DMS53 (cell line): ENCODE data around the gene PRCC.

Source experiments
- DNase-seq: peaks from one replicate; lab custom pipeline; 2025; lab: John Stamatoyannopoulos, UW

The PRCC gene

DNA sequence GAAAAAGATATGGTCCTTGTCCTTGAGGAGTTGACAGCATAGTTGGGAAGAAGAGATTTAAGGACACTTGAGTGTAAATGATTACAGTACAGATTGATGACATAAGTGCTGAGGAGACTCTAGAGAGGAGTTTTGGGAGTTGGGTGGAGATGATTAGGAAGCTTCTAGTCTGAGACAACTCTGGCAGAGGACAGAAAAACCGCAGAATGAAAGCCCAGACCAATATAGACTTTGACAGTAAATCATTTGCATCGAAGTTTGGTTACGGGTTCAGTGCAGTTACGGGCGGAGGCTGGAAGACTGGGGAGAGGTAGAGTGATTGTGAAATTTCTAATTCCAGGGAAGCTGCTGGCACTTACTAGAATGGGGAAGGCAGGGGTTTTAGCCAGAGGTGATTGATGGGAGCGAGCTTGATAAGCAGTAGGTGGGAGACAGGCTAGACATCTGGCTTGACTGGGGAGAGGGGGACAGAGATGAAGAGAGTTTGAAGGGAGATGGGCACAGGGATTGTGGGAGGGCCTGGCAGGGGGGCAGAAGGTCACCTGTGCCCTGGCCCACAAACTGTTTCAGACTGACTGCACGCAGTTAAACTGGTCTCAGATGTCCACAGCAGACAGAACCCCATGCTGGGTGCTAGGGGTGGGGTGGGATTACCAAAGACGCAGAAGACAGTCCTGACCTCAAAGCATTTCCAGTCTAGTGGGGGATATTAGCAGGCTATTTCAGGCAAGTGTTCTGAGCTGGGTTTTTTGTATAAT lies 29.2 kb downstream of the PRCC start:
- DNase-seq: no peak

DNA sequence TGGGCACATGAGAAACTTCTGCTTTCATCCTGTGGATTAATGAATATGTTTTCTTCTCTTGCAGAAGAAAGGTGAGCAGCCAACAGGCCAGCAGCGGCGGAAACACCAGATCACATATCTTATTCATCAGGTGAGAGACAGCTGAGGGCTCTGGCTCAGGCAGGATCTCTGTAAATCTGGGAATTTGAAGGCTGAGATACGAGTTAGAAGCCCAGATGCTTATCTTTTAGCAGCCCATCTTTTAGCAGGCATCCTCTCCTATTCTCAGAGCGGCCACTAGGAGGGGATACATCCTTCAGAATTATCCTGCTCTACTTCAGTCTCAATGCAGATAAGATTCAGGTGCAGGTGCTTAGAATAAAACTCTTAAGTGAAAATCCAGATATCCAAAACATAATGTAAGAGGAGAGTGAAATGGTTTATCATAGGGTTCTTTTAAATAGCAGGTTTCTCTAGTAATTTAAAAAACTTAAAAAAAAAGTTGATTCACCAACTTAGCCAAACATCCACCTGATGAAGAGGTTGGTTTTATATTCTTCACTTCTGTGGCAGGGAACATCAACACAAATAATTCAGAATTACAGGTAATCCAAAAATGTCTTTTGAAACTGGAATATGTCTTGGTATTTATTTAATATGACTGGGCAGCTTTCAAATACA lies 30.0 kb downstream of the PRCC start:
- DNase-seq: peak; percentile 78

DNA sequence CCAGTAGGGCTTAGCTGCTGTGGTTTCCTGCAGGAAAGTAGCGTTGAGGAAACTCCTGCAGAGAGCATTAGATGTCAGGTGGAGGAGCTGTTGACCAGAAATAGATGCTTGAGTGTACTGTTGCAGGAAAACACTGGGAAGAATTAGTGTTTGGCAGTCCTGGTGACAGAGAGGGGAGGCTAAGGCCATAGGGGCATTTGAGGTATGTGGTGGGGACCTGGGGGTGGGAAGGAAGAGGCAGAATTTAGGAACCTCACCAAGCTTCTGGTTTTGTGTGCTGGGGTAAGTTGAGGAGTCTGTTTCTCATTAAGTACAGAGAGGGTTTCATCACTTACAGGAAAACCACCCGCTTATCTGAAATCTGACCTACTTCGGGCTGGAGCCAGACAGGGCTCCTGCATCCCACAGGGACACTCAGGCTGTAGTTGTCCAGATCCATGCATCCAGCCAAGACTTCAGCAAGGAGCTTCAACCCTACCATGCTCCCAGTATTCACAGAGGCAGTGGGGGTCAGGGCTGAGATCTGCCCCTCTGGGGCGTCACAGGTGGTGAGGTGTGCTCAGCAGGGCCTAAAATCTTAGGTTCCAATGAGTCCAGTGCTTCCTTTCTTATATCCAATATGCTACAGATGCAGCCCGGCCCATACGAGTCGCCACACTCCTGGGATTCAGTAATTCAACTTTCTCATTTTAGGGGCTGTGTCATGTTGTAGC lies 34.2 kb downstream of the PRCC start:
- DNase-seq: peak; percentile 16

DNA sequence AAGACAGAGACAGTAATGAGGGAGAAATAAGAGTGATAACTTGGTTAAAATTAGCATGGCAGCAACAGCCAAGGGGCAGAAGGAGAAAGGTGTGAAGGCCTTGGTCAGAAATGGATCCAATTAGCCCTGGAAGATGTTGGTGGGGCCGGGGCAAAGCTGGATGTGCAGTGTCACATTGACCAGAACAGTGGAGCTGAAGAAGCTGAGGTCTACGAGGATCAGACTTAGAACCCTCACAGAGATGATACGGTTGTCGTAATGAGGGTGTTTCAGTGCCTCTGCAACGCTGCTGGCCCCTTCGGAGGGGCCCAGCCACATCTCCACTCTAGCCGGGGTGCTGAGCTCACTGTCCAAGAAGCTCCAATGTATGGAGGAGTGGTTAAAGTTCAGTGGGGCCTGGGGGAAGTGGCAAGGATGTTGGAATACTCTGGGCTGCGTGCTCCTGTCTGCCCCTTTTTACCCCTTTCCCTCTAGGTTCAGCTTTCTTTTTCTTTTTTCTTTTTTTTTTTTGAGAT lies 35.1 kb downstream of the PRCC start:
- DNase-seq: no peak

DNA sequence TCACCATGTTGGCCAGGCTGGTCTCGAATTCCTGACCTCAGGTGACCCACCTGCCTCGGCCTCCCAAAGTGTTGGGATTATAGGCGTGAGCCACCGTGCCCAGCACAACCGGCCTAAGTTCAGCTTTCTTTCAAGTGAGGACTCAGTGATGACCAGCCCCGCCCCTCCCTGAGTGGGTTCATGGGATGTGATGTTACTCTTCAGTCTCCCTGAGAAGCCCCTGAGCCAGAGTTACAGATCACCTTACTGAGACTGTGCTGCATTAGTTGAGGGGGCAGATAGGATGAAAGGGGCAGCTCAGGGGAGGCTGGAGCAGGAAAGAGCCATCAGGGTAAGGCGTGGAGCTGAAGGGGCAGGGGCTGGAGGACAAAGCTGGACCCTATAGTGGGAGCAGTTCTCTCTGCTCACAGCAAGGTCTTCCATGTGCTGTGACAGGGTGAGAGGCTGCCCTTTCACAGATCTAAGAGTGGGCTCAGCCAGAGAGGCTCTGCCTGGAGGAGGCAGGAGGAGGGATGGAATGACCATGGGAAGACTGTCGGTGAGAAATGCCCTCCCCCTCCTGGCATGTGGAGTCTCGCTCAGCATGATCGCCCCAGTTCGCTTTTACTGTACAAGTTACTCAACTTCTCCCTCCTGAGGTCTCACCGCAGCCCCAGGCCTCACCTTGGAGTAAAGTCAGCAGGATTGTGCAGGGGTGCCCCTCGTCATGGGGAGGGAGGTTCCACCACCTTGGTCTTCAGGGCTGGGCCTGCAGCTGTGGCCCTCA lies 35.9 kb downstream of the PRCC start:
- DNase-seq: no peak

DNA sequence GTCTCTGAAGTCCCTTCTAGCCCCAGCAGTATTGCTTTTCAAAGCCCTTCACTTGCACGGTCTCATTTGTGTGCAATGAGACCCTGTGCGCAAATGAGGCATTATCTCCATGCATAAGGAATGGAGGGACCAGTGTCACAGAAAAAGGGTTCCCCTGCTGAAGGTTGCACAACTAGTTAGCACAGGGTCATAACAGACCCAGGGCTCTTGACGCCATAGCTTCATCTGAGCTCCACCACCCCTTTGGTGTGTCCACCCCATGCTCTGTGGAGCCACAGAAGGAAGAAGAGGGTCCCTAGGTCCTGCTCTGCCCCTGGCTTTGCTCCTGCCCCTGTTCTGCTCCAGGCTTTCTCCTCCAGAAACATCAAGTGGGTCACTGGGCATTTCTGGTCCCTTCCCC lies 36.7 kb downstream of the PRCC start:
- no peak for DNase-seq

DNA sequence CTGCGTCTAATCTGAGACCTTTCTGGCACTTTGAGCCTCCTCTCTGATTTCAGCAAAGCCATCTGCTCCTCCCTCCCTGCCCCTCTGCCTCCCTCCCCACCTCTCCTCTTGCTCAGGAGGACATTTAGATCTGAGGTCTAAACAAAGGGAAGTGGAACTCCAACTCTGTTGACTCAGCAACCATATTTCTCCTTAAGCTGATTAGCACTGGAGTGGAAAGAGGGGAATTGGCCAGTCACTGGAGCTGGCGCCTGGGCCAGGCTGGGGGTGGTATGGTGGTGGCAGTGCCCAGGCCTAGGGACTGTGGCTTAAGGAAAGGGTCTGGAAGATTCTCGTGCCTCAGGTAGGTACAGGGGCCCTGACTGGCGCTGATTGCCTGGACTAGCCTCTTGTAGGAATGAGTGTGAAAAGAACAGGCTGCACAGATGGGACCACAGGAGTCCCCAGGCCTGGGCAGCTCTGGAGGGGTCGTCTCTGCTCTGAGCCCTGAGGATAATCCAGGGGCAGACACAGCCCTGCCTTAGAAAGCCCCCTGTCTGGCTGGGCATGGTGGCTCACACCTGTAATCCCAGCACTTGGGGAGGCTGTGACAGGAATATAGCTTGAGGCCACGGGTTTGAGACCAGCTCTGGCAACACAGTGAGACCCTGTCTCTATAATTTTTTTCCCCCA lies 37.4 kb downstream of the PRCC start:
- peak; percentile 28 for DNase-seq

DNA sequence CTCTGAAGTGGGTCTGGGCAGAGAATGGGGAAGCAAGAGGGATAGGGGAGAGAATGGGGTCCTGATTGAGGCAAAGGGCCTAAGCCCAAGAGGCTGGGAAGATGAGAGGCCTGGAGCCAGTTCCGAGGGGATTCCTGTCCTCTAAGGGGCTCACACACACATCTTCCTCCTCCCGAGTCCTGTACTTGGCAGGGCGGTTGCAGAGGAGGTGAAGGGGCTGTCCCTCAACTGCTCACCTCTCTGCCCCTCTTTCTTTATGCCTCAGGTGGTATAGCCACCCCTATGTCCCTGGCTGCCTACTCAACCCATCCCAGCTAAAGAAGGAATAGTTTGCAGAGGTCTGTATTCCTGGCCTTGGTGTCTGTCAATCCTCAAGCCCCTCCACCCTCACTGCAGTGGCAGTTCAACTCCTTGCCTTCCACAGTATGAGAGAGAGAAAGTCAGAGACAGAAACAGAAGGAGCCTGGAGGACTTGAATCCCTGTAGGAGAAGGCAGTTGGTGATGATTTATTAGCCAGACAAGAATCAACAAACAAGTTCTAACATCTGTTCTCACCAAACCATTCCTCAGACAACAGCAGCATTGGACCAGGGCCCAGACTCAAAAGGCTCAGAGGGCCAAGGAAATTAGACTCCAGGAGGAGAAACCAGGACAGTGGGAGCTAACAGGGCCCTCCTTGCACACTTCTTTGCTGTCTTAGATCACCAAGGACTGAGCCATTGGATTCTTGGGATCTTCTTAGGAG lies 38.6 kb downstream of the PRCC start:
- no peak for DNase-seq

DNA sequence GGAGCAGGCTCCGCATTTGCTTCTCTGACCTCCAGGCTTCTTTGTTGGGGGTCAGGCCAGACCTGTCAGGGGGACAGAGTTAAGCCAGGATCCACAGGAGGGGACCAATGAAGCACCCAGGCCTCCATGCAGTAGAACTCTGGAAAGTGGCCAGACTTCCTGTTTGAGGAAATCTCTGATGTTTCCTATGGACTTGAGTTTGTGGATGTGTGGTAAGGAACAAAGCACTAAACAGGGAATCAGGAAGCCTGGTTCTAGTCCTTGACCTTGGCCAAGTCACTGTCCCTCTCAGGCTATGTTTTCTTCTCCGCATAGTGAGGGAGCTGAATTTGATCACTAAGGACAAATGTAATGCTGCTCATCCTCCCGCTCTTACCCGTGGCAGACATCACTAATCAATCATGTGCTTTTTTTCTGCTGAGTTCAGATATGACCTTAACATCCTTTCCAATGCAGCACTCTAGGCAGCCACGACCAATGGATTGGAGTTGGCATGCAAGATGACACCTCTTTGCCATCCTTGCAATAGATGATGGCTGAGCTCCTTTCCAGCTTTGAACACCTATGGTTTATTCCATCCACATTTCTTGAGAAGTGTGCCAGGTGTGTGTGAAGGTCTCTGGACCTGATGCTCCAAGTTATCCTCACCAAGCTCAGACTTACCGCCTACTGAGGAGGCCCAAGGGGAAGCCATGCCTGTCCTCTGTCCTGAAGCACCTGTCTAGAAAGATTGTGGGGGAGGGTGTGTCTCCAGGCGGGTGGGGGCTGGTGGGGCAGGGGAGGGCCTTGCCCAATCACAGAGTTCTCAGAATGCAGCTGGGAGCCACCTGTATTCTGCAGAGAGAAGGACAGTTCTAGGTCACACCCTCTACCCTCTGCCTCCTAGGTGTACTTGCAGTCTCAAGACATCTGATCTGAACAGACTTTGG lies 39.4 kb downstream of the PRCC start:
- no peak for DNase-seq

DNA sequence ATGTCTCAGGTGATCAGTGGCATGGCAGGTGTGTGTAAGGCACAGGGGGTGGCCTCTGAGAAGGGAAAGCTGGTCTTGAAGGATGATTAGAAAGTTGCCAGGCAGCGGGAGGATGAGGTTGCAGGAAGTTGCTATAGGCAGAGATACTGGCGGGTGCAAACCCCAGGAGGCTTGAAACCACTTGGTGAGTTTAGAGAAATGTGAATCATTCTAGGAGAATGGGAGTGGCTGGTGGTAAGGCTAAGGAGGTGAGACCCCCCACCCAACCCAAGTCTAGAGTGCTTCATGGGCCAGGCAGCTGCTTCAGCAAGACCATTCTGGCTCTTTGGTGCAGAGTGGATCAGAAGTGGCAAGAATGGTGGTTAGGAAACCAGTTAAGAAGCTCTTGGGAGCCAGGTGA lies 40.3 kb downstream of the PRCC start:
- DNase-seq: no peak

DNA sequence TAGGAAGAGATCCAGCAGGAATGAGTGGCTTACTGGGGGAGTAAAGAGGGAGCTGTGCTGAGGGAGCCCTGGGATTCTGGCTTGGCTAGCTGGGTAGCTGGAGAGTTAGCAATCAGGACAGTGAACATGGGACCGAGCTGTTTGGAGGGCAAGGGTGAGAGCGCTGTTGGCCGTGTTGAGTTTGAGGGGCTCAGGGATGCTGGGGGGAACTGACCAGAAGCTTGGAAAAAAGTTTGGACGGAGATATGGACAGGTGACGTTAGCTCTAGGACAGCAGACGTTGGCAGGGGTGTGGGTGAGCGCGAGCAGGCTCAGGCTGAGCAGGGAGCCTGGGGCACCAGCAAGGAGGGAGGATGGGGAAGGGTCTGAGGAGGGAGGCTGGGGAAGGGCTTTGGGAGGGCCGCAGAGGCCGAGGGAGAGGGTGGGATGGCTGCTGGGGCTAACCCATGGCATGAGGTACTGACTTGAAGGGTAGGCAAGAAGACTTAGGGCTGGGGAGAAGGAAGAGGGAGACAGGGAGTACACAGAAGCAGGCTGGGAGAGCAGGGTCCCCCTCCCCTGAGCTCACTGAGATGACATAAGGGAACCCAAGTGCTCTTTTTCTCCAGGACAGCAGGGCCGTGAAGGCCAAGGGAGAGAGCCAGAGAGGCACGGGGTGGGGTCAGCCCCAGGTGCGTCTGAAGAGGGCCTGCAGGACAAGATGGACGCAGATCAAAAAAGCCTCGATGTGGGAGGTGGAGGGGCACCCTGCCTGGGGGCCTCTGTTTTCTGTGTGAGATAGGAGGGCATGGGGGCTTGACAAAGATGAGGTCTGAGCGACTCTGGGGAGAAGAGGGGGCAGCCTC lies 41.1 kb downstream of the PRCC start:
- no peak for DNase-seq

DNA sequence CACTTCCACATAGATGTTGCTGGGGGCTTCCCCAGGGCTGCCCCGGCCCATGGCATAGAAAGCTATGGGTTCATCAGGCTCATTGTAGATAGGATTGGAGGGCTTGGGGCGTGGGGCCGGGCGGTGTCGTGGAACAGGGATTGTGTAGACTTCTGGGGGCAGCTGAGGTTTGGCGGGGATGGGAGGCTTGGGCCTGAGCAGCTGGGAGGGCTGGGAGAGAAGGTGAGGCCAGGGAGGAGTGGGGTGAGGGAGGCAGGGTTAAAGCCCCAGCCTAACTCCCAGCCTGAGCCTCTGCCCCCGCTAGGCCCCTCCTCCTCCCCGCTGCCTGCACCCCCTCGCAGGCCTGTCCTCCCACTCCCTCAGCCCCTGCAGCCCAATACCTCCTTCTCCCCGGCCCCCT lies 41.9 kb downstream of the PRCC start:
- DNase-seq: no peak

DNA sequence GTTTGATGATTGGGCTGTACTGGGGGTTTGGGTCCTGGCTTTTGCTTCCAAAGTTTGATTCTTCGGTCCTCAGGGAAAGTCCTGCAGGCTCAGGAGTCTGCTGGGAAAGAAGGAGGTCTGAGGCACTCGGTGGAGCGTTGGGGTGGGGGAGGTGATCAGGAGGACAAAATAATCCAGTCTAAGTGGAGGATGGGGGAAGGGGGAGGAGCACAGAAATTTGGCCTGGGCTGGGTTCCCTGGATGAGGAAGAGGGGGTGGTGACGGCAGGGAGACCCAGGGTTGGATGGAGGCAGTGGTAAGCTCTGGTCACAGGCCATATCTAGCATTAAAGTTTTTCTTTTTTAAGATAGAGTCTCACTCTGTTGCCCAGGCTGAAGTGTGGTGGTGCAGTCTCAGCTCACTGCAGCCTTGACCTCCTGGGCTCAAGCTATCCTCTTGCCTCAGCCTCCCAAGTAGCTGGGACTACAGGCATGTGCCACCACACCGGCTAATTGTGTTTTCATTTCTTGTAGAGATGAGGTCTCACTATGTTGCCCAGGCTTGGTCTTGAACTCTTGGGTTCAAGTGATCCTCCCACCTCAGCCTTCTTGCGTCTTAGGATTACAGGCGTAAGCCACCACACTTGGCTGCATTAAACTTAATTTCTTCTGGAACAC lies 42.5 kb downstream of the PRCC start:
- DNase-seq: no peak

DNA sequence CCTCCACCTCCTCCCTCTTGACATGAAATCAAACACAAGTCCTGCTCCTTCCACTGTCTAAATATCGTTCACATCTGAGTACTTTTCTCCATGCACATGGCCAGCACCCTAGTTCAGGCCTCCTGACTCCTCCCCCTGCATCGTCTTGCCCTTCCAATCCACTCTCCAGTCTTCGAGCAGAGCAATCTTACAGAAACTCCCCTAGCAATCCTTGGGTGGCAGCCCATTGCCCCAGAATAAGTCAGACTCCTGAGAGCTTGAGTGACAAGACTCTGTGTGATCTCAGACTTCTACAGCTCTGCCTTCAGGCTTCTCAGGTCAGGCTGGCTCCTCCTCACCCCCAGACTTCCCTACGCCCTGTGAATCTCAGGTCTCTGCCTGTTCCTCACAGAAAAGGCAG lies 43.8 kb downstream of the PRCC start:
- no peak for DNase-seq

DNA sequence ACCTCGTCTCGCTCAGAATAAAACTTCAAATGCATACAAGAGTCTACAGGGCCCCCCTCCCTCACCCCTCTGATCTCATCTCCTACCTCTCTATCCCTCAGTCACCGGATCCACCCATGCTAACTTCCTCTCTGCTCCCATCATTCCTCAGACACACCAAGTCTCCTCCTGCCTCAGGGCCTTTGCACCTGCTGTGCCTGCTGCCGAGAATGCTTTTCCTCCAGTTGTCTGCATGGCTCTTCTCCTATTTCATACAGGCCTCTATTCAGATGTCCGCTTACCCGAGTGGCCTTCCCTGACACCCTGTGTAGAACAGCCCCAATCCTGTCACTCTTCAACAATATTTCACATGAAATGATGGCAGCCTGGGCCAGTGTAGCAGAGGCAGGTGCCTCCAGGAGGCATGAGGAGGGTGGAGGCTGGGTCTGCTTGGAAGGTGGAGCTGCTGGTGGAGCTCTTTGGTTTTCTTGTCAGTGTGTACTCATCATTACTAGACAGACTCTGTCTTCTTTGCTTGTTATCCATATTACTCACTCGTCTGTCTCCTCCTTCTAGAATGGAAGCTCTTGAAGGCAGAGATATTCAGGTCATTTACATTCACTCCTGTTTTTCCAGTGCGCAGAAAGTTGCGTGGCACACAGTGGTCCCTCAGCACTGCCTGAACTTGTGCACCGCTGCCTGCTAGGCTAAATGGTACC lies 45.1 kb downstream of the PRCC start:
- DNase-seq: no peak

DNA sequence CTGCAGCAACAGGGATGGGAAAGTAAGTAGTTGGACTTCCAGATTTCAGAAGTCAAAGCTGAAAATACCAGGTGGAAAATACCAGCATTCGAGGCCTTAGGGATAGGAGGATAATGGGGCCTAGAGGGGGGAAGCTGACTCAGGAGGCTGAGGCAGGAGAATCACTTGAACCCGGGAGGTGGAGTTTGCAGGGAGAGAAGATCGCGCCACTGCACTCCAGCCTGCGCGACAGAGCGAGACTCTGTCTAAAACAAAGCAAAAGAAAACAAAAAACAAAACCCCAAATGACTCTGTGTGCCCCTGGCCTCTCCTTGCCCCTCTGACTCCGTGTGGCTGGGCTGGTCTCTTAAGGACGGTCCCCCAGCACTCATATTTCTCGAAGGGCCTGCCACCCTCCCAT lies 46.0 kb downstream of the PRCC start:
- peak; percentile 48 for DNase-seq

DNA sequence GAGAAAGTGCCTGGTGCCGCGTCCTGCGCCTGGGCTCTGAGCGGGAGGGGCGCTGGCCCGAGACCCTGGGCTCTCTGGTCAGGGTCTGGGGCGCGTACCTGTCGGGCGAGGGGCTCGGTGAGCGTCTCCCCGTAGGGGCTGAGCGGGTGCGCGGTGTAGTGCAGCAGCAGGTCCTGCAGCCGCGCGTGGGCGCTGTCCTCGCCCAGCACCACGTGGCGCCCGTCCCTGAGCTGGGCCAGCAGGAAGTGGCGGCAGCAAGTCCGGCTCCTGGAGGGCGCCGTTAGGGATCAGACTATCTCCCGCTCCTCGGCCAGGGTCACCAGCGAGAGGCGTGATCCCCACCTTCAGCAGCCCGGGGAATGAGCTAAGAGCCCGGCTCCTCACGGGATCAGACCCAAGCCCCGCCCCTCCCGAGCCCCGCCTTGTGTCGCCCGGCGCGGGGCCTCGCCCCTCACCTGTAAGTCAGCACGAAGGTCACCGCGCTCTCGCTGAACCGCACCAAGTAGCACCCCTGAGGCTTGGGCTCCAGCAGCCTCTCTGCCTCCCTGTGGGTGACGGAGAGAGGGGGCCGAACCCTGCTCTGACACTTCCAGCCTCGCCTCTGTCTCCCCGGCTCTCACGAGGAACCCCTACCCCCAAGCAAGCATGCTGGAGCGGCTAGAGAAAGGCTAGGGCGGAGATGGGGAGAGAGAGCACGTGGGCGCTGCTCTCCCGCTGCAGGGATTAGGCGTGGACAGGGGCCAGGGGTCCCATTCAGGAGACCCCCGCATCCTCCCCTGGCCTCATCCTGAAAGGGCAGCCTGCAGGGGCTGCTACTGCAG lies 46.6 kb downstream of the PRCC start:
- DNase-seq: peak; percentile 89
